GM13976 (cell line): Measurements from ENCODE around the gene ACSL5.

Source experiments
- DNase-seq: peaks from one replicate; pipeline ENCODE4 v3.0.0; 2012; ENCODE audit warnings: low spot score
- in situ Hi-C: fragments of 300-500 bp; cut with MboI; formaldehyde crosslinking; loops from one replicate; pipeline ENCODE4 v1.12.0; 2022; ENCODE audit warnings: low sequenced_read_pairs, mixed read lengths, inconsistent platforms; ENCODE audit not compliant: unreplicated experiment
- TF ChIP-seq, protein P1 (sequence below): IDR thresholded peaks from 2 replicates; pipeline ENCODE4 v1.5.1; 2012; ENCODE audit warnings: borderline replicate concordance, mild to moderate bottlenecking; ENCODE audit not compliant: insufficient read depth; ENCODE audit errors: extremely low read depth, missing control alignments, control extremely low read depth

ACSL5 gene

DNA sequence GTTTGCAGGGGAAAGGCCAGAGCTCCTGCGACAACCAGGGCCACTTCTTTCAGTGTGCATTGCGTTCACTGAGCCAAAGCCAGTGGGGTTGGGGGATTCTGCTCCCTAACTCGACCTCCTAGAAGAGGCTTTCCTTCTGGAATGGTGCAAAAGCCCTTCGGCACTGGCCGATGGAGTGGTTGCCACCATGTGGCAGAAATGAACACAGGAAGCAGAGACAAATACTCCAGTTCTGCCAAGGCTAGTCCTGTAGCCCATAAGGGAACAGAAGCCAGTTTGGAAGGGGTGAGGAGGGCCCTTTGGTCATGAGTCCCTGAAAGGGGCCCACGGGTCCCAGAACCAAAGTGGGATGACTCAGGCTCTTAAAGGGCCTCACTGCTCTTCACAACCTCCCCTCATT lies 29.7 kb upstream of the ACSL5 start:
- TF ChIP-seq, protein P1, sequence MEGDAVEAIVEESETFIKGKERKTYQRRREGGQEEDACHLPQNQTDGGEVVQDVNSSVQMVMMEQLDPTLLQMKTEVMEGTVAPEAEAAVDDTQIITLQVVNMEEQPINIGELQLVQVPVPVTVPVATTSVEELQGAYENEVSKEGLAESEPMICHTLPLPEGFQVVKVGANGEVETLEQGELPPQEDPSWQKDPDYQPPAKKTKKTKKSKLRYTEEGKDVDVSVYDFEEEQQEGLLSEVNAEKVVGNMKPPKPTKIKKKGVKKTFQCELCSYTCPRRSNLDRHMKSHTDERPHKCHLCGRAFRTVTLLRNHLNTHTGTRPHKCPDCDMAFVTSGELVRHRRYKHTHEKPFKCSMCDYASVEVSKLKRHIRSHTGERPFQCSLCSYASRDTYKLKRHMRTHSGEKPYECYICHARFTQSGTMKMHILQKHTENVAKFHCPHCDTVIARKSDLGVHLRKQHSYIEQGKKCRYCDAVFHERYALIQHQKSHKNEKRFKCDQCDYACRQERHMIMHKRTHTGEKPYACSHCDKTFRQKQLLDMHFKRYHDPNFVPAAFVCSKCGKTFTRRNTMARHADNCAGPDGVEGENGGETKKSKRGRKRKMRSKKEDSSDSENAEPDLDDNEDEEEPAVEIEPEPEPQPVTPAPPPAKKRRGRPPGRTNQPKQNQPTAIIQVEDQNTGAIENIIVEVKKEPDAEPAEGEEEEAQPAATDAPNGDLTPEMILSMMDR, result no peak
- in situ Hi-C loops, result no loop called here
- DNase-seq, result no peak

DNA sequence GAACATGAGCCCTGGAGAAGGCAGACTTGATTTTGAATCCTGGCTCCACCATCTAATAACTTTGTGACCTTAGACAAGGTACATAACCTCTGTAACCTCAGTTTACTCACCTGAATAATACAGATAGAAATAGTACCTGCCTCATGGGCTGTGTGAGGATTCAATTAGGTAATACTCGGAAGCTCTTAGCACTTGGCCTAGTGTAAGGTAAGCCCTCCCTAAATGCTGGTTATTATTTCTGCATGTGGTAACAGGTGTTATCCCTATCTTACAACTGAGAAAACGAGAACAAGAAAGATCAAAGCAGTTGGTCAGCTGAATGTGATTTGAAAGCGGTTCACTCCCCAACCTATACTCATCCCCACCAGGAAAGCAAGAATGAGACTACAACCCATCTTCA lies 28.7 kb upstream of the ACSL5 start:
- TF ChIP-seq, protein P1, result no peak
- no peak for DNase-seq
- in situ Hi-C loops, result no loop called here

DNA sequence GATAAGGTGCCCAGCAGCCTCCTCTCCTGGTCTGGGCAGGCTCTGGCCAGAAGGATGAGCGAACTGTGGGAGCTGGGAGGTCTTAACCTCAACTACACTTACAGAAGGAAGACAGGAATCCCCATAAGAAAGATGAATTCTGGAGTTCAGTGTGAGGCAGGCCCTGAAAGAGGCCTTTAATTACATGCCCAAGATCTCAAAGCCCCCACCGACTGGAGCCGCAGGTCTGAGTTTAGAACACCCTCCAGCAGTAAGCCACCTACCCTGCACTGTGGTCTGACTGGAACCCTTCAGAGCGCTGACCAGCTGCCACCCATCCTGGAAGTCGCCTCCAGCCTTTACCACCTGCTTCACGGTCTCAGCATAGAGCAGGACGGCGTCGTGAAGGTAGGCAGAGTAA lies 28.2 kb upstream of the ACSL5 start:
- no peak for DNase-seq
- in situ Hi-C loops, result no loop called here
- TF ChIP-seq, protein P1, result no peak

DNA sequence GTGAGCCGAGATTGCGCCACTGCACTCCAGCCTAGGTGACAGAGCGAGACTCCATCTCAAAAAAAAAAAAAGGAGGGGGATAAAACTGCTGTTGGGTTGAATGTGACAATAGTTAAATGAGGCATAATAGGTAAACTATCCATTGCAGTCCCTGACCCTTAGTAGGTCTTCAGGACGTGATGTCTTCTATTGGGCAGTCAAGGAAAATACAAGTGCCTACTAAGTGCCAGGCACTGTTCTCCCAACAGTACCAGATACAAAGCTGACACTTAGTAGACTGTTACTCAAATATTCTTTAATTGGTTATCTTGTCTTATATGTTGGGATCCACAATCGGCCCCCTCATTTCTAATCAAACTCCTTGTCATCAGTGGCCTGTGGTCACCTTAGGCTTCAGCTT lies 27.1 kb upstream of the ACSL5 start:
- DNase-seq, result no peak
- in situ Hi-C loops, result no loop called here
- TF ChIP-seq, protein P1, result no peak

- no peak for DNase-seq
- TF ChIP-seq, protein P1, result no peak
- in situ Hi-C loops, result no loop called here
Measured at GRCh38 chr10:112347709-112348671, 25.9 kb upstream of the ACSL5 start.

DNA sequence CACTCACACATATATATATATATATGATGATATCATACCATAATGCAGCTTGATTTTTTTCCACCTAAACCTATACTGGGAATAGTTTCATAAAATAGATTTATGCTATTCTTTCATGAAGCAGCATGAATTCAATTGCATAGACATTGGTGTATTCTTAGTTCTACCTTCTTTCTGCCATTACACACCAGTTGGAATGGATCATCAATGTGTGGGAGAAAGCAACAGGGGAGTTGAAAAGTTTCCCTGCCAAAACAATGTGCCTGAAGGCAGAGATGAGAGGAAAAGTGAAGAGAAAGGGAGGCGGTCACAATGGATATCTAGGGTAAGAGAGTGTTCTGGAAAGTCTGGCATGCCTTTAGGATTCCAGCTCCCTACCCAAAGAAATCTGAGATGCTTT lies 25.2 kb upstream of the ACSL5 start:
- in situ Hi-C loops, result no loop called here
- TF ChIP-seq, protein P1, result no peak
- no peak for DNase-seq
